Ovary (tissue), 3 donors: ENCODE results near the gene USP32.

Source experiments
- EP300 ChIP-seq: sonication (generic); formaldehyde crosslinking; IDR thresholded peaks from one replicate; pipeline ENCODE4 v1.6.1; 2017; ENCODE audit warnings: antibody characterized with exemption
- TF ChIP-seq, protein P1 (sequence below), 3 donors: fragments of 450-650 bp in 2 of 3; fragments of 200-600 bp in 1 of 3; IDR thresholded peaks; one replicate each; pipeline versions ENCODE4 v1.5.1 to v1.8.0; 2016 to 2022; ENCODE audit warnings: antibody characterized with exemption in 3 of 3, mild to moderate bottlenecking in 1 of 3
- donor health status: DM: no; HTN: no; CAD: no.

- TF ChIP-seq, protein P1, sequence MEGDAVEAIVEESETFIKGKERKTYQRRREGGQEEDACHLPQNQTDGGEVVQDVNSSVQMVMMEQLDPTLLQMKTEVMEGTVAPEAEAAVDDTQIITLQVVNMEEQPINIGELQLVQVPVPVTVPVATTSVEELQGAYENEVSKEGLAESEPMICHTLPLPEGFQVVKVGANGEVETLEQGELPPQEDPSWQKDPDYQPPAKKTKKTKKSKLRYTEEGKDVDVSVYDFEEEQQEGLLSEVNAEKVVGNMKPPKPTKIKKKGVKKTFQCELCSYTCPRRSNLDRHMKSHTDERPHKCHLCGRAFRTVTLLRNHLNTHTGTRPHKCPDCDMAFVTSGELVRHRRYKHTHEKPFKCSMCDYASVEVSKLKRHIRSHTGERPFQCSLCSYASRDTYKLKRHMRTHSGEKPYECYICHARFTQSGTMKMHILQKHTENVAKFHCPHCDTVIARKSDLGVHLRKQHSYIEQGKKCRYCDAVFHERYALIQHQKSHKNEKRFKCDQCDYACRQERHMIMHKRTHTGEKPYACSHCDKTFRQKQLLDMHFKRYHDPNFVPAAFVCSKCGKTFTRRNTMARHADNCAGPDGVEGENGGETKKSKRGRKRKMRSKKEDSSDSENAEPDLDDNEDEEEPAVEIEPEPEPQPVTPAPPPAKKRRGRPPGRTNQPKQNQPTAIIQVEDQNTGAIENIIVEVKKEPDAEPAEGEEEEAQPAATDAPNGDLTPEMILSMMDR (IDR thresholded peaks at IDR 0.05): no peak
- no peak for TF ChIP-seq EP300
Measured at GRCh38 chr17:60388742-60389141, 3.2 kb downstream of the USP32 start.
